Stimulated activated CD8-positive, alpha-beta memory T cell treated with anti-CD3 and anti-CD28 coated beads, Interleukin-12 subunit alpha, Interleukin-12 subunit beta, amount 100 ng/mL, for 1 hour (primary cell): ENCODE measurements around the gene PEX10.

Experiments used
- DNase-seq: peaks from one replicate; pipeline ENCODE4 v3.0.0-alpha.2; 2020; ENCODE audit warnings: low read depth

PEX10 gene

GRCh38 chr1:2425892-2426291 lies 13.5 kb upstream of the PEX10 start:
- no peak for DNase-seq

DNA sequence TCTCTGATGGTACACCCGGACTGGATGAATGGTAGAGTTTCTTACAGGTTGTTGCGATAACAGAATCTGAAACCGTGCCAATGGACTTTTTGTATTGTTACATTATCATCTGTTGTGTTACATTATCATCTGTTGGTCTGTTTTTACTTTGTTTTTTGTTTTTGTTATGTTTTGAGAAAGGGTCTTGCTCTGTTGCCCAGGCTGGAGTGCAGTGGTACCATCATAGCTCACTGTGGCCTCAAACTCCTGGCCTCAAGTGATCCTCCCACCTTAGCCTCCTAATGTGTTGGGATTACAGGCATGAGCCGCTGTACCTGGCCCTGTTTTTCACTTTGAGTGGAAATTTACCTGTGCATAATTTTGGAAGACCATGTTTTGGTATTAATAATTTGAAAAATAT lies 10.2 kb upstream of the PEX10 start:
- DNase-seq: no peak

DNA sequence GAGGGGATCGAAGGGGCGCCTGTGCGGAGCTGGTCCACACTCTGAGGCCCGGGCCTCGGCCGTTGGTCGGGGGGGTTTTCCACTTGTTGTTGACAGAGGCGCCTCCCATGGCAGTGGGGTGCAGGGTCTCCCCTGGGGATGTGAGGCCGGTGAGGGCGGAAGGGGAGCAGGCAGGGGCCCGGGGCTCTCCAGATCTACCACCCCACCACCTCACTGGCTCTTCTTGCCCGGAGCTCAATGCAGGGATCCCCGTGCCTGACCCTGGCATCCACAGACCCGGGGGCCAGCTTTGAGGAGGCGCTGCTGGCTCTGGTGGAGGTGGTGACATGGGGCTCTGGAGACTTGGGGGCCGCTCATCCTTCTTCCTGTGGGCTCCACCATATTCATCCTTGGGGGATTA lies 7.1 kb upstream of the PEX10 start:
- DNase-seq: no peak

- DNase-seq: no peak
Observed at GRCh38 chr1:2418791-2419320, 6.5 kb upstream of the PEX10 start.

- no peak for DNase-seq
Observed at GRCh38 chr1:2417833-2418225, 5.5 kb upstream of the PEX10 start.

DNA sequence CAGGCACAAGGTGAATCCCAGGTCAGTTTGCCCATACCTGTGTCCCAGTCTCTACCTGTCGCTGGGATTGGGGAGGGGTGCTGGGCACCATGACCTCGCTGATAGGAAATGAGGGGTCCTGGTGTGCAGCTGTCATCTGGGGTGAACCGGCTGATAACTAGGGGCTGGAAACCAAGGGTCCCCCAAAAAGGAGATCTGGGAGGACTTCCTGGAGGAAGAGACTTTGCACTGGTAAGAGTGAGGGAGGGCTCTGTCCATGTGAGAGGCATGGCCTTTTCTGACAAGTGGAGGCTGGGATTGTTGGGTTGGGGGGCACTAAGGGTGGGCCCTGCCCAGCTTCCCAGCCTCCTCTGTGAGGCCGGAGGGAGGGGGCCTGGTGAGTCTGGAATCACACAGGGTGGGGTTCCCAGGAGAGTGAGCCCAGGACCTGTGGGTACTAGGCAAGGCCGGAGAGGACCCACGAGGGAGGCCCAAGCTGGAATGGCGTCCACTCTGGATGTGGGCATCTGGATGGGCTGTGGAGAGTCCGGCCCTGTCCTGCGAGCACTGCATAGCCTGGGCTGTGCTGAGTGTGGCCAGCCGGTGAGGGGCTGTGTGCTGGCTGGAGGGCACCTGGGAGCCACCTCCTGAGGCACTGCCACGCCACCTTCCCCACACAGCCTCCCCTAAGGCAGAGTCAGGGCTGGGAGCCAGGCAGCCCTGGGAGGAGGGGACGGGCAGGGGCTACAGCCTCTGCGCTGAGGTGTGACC lies 4.9 kb upstream of the PEX10 start:
- no peak for DNase-seq

GRCh38 chr1:2416403-2416802 lies 4.0 kb upstream of the PEX10 start:
- DNase-seq: no peak

- no peak for DNase-seq
Observed at GRCh38 chr1:2415801-2416208, 3.4 kb upstream of the PEX10 start.

DNA sequence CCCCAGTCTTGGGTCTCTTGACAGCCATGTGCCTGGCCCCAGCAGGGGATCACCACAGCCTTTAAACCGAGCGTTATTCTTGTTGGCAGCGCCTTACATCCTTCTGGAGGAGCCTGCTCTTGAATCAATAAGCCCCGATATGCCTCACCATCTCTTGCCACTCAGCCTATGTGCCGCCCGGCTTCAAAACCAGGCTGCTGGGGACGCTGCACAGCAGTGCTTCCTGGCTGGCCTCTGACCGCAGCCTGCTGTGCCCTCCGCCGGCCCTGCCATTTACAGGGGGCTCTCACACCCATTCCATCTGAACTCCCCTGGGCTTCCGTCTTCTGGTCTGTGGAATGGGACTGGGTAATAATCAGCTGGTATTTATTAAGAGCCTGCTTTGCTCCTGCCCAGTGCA lies 3.0 kb upstream of the PEX10 start:
- no peak for DNase-seq

GRCh38 chr1:2414297-2414958 lies 2.1 kb upstream of the PEX10 start:
- DNase-seq: peak; percentile 68

GRCh38 chr1:2413495-2414296 lies 1.3 kb upstream of the PEX10 start:
- no peak for DNase-seq

DNA sequence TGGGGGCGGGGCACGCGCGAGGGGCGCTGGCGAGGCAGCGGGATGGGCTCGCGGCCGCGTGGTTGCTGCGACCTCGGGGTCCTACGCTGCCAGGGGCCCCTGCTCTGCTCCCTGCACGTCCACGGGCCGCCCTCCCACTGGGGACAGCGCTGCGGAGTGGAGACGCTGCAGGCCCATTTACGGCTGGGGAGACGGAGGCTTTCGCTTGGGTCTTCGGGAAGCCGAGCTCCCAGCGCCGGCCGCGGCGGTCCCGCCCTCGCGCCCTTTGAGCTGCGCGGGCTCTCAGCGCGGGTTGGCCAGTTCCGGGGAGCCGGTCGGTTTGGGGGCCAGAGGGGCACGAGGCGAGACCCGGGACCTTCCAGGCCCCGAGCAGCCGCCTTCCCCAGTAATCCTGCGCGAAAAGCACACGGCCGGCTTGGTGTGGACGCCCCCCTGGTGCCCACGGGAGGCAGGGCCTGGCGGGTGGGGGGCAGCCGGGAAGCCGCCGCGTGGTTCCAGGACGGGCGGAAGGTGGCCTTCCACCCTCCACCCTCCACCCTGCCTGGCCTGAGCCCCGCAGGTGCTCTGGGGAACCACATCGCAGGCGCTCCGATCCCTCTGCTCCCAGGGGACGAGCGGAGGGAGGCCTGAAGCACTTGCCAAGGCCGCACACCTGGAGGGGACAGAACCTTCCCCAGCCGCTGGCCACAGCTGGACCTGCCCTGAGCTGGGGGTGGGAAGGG lies 570 bp upstream of the PEX10 start:
- no peak for DNase-seq

DNA sequence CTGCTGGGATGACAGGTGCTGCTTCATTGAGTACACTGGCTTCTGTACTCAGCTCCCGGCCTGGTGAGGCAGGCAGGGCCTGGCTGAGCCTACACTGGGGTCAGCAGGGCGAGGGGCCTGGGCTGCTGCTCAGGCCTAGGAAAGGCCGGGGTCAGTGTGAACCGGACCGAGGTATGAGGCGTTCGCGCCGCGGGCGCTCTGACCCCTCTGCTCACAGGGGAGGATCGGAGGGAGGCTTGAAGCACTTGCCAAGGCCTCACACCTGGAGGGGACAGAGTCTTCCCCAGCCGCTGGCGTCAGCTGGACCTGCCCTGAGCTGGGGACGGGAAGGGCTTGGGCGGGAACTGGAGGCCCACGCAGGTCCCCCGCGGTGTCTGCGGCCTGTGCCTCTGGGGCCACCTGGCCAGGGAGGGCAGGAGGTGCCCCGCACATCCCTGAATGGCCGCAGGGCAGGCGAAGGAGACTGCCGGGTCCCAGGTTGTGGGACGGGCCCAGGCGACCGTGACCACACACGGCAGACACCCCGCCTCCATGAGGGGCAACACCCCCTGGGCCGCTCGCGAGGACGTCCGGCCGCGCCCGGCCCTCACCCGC lies 466 bp downstream of the PEX10 start:
- no peak for DNase-seq

GRCh38 chr1:2409745-2410144 lies 2.6 kb downstream of the PEX10 start:
- DNase-seq: no peak

- DNase-seq: no peak
Observed at GRCh38 chr1:2408859-2409276, 3.5 kb downstream of the PEX10 start.

GRCh38 chr1:2408456-2408855 lies 3.9 kb downstream of the PEX10 start:
- no peak for DNase-seq

DNA sequence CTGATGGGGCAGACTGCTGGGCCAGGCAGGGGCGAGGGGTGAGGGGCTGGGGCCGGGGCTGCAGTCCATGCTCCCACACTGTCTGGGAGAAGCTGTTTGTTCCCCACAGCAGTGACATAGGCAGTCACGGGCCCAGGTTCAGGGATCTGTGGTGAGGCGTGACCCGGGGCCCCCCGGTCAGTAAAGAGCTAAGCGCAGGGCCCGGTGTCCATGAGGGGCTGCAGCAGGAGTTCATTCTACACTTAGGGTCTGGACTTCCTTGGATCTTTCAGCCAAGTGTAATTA lies 4.4 kb downstream of the PEX10 start:
- DNase-seq: no peak

- DNase-seq: no peak
Observed at GRCh38 chr1:2407166-2407990, 5.0 kb downstream of the PEX10 start.

DNA sequence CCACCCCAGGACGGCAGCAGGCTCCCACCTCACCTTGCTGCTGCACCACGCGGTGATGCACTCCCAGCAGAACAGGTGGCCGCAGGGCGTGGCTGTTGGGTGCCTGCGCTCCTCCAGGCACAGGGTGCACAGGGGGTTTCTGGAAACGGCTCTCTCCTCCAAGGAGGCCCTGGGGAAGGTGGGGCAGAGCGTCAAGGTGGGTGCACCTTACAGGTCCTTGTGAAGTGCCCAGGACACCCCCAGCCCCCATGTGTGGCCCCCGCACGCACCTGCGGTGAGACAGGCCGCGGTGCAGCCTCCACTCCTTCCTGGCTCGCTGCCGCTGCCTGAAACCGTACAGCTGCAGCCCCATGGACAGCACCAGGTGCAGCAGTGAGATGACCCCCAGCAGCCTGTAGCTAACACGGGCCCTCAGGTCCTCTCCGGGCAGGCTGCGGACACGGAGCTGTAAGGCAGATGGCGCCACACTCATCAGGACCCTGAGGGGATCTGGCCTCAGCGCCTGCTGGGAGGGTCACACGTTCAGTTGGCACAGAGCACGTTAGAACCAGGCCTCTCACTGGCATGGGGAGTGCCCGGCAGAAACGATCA lies 5.8 kb downstream of the PEX10 start:
- no peak for DNase-seq

- DNase-seq: no peak
Observed at GRCh38 chr1:2405588-2406295, 6.6 kb downstream of the PEX10 start.
